GM18502 (cell line): ENCODE measurements around the gene CYTIP.
A peak's percentile ranks its signal among the peaks of the same experiment; 100 is the strongest.
"Not testable (repeated sequence)": the region's sequence is repeated elsewhere in the genome, so short reads cannot be mapped to it uniquely, and the experiment has no call there.

Source experiments
- ATAC-seq: cut with Tn5 transposase; IDR thresholded peaks from one replicate; pipeline ENCODE4 v1.9.1; 2021; ENCODE audit warnings: mild to moderate bottlenecking; ENCODE audit not compliant: unreplicated experiment, poor library complexity

Gene CYTIP

DNA sequence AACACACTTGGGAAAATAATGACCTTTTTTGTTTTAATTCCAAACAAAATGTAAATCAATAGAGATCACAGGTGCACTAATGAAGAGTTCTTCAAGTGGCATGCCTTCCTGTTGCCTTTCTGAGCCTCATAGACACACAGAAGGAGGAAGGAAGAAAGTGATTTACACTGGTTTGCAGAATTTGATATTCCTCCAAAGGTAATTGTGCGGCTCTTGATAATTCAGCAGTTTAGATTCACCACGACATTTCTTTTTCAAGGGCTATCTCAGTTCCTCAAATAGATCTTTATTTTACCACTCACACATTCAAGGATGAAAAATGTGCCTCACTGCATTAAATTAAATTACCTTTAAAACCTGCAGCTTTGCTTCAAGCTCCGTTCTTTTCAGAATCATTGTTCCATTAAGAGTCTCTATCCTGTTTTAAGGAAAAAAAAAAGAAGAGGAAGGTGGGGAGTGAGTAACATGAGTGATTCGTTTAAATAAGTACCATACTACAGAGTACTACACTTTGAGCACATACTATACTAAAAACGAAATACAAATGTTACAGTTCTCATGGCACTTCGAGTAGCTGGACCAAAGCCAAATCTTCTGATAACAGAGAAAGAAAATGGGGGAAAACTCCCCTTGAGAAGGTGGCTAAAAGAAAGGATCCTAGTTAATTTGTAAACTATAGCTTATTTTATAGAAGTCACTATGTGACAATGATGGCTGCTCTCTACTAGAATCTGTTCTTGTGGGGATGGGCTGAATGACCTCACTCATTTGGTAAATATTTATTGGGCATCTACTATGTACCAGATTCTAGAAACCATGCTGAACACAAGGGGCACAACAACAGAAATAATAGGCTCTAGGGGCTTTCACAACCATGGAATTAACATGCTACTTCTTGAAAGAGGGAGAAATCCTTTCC lies 16.6 kb downstream of the CYTIP start:
- no peak for ATAC-seq

DNA sequence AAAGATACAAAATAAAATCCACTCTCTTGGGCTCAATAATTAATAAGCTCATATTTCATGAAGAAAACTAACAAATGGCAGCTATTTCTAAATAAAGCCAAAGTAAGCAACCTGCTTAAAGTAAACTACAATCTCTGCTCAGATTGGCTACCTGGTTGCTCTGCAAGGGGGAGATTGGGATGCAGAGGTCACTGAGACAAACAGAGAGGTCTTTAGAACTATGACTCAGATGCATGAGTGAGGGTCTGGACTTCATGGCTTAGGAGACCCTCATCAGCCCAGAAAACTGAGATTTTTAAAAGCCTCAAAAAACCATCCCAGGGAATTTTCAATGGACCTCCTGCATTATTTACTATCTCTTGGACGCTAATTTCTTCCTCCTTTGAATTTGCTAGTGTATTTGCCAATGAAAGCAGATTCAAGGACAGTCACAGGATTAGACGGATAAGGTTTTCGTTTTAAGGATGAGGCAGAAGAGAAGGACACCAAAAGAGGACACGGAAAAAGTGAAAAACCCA lies 17.4 kb downstream of the CYTIP start:
- no peak for ATAC-seq

DNA sequence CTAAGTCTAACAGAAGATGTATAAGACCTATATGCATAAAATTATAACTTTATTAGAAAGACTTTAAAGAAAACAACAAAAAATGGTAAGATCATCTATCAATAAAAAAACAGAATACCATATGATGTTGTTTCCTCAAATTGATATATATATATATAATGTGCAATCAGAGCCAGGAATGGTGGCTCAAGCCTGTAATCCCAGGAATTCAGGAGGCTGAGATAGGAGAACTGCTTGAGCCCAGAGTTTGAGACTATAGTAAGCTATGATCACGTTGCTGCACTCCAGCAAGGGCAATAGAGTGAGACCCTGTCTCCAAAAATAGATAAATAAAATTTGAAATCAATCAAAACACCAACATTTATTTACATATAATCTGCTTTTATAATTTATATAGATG lies 19.5 kb downstream of the CYTIP start:
- no peak for ATAC-seq

DNA sequence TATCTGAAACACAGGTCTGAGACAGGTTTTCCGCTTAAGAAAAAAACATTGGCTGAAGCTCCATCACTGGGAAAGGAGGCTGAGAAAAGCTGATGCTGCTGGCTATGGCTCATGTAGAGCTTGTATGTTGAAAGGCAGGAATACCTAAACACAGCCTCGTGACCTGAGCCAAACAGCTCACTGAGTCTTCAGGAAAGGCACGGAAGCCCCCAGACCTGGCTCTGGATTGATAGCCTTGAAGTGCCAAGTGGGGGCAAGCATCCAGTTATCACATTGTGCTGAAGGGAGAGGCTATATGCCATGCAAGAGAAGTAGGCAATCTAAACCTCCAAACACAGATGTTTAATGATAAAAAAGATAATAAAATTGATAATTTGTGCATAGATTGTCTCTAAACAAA lies 21.9 kb downstream of the CYTIP start:
- no peak for ATAC-seq

DNA sequence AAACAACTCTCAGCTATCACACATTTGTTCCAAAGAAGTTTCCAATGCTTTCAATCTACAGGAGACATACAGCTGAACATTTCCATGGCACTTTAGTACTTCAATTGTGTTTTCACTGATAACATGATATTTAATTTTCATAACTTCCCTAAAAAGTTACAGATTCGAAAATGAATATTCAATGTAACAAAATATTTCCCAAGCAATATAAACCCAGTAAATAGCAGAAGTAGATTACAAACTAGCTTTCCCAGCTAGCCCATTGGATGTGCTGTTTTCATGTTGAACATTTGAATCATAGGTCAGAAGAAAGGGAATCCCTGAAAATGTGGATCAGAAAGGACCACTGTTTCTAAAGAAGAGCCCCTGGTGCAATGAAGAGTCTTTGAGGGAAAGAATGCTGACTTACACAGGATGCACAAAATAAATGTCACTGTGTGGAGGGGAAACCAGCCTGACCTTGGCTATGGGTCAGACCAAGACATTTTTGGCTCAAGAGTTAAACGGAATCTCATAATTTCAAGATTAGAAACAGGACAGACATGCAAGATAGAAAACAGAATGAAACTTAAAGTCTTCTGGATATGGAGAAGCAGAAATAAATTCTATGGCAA lies 22.5 kb downstream of the CYTIP start:
- no peak for ATAC-seq

DNA sequence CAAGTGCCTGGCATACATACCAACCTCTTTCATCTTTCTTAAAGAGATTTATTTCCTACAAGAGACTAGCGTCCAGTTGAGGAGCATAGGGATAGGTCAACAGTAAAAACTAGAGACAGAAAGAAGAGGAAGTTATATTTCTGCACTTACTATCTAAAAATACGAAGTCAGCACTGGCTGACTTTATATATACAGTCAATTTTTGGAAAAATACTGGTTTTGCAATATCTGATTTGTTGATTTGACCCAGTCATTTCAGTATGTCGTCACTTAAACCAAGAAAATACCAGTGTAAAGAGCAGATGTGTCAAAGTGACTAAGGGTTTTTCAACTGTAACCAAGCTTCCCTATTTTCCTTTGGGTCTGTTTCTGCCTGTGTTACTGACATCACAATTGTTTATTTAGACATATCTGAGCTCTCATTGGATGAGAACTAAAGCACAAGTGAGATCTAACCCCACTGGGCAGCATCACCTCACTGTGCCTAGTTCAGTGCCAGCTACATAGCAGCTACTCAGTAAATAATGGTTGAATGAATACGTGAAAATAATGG lies 23.0 kb downstream of the CYTIP start:
- ATAC-seq, result peak; percentile 76

DNA sequence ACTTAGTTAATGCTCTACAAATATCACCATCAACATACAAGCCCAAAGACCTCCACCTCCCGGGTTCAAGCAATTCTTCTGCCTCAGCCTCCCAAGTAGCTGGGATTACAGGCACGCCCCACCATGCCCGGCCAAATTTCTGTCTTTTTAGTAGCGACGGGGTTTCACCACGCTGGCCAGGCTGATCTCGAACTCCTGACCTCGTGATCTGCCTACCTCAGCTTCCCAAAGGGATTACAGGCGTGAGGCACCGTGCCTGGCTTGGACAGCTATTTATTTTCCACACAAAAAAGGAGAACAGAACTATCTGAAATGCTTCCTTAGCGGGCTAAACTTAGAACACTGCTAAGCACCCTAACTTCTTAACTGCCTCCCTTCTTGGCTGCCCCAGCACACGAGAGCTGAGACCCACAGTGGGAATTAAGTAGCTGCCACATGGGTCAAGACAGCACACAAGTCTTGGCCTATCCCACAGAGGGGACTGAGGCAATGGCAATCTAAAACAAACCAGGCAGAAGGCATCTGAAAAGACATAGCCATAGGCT lies 24.8 kb downstream of the CYTIP start:
- ATAC-seq, result no peak

DNA sequence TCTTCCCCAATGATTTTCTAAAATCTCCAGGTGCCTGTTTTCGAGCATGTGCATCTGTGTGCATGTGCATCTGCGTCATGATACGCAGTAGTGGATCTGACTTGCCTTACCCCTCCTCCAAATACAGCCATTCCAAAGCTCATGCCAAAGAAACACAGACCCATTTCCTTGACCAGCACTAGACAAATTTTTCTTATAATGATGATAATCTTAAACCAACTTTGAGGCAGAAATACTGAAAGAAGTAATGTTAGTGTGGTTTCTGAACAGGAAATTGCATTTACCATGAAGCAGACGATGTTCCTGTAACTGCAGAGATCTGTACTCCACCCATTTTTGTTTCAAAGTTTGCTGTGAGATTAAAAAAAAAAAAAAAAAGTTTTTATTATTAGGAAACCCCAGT lies 25.6 kb downstream of the CYTIP start:
- no peak for ATAC-seq

DNA sequence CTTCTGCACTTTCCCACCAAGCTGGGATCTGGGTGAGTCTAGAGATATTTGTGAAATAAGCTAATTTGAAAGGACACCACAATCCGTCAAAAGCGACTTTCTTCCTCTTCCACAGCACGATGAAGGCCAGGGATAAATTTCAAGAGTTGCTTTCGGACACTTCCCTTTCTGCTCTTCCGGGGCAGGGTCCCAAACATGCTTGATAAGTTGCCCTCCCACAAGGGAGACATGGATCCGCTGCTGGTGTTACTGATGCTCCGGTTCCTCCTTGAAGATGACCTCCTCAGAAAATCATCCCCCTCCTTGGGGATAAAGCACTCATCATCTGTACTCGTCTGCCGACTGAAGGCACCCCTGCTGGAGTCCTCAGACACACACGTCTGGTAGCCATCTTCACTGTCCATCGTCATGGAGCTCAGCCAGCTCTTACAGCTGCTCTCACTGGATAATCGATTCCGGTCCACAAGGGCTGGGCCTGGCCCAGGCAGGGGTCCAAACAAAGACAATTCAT lies 28.2 kb downstream of the CYTIP start:
- ATAC-seq, result no peak

DNA sequence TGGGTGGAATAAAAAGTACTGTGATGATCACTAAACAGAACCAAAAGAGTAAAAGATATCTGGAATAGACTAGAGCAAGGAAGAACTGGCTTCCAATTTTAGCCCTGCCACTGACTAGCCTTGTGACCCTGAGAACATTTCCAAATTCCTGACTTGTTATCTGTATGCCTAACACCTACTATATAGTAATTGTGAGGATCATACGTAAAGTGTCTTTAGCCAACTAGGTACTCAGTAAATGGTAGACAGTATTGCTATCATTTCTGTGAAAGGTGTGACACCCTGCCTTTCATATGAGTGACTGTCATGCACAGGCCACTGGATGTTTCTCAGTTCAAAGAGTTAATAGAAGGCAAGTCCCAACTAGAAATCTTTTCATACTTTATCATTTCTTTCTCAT lies 29.8 kb downstream of the CYTIP start:
- peak; percentile 28 for ATAC-seq

DNA sequence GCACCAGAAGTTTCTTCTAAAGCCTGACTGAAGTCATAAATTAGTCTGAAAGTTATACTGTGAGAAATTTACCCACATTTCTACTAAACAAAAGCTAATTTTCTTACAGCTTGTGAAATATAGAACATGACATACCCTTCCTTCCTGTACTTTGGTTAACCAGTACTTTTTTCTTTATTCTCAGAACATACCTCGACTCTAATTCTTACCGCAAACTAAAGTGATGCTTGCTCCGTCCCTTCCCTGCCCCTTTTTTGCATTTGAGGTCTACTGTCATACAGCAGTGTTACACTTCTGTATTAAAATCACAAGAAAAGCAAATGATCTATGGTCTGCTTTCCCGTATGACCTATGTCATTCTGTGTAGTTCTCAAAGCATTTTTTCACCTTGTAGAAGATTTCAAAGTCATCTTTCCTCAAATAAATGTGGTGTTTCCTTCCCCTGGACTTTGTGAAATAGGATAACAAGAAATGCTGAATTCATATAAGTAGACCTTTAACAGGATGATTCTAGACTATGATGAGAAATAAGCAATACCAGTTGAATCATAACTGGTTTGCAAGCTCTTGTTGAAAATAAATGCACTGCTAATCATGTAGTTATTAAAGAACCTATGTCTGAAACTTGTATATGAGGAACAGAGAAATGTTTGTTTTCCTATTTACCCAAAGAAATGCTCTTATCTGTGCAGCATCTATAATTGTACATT lies 30.4 kb downstream of the CYTIP start:
- ATAC-seq, result peak; percentile 91

DNA sequence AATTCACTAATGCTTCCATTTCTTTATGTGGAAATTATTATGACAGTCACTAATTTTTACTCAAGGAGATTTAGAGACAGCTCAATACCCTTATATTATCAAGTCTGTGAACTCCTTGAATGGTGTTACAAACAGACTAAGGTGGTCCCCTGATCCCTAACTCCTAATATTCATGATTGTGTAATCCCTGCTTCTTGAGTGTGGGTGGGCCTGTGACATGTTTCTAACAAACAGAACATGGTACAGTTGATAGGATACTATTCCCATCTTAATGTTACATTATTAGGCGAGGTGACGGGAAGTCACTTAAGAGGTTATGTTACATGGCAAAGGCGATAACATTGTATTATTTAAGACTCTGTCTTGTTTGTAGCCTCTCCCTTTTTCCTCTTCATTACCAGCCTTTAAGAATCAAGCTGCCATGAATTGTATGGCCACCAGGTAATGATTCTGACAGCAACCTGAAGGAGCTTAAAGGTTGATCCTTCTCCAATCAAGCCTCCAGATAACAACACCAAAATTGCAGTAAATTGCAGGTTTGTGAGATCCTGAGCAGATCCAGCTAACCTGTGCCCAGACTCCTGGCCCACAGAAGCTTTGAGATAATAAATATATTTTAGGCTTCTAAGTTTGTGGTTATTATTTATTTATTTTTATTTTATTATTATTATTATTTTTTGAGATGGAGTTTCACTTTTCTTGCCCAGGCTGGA lies 32.1 kb downstream of the CYTIP start:
- ATAC-seq, result no peak

DNA sequence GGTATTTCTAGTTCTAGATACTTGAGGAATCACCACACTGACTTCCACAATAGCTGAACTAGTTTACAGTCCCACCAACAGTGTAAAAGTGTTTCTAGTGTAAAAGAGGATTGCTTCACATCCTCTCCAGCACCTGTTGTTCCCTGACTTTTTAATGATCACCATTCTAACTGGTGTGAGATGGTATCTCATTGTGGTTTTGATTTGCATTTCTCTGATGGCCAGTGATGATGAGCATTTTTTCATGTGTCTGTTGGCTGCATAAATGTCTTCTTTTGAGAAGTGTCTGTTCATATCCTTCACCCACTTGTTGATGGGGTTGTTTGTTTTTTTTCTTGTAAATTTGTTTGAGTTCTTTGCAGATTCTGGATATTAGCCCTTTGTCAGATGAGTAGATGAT lies 38.5 kb downstream of the CYTIP start:
- ATAC-seq, result not testable (repeated sequence)

DNA sequence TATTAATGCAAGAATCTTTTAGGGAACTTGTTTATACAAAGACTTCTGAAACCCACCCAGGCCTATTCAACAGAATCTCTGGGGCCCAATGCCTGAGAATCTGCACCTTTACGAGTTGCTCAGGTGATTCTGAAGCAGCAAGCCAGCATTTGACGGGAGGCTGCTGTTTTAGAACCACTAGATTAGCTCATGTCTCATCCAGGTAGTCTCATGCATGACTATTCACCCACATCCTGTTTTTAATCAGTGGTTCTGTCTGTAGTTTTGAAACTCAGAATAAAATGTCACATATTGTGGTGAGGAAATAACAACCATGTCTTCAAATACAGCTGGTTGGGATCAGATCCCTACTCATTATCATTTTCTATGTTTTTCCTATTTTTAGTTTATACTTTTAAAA lies 39.5 kb downstream of the CYTIP start:
- peak; percentile 99 for ATAC-seq

DNA sequence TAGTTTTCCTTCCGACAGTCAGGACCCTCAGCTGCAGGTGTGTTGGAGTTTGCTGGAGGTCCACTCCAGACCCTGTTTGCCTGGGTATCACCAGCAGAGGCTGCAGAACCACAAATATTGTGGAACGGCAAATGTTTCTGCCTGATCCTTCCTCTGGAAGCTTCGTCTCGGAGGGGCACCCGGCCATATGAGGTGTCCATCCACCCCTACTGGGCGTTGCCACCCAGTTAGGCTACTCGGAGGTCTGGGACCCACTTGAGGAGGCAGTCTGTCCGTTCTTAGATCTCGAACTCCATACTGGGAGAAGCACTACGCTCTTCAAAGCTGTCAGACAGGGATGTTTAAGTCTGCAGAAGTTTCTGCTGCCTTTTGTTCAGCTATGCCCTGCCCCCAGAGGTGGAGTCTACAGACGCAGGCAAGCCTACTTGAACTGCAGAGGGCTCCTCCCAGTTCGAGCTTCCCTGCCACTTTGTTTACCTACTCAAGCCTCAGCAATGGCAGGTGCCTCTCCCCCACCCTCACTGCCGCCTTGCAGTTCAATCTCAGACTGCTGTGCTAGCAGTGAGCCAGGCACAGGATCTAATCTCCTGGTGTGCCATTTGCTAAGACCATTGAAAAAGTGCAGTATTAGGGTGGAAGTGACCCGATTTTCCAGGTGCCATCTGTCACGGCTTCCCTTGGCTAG lies 40.9 kb downstream of the CYTIP start:
- not testable (repeated sequence) for ATAC-seq

DNA sequence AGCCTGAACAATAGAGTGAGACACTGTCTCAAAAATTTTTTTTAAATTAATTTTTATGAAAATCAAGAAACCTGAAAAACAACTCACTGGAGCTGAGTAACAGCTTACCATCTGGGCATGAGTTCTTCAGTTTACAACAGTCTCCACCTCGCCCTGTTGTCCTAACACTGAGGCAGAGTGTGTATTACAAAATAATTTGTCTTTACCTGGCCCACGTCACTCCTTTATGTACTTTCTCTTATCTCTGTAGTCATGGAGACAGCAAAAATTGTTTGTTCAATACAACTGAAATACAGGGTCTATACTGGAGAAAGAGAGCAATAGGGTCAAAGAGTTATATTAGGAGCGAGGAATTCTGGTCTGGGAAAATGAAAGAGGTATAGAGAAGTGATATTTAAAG lies 48.1 kb downstream of the CYTIP start:
- ATAC-seq, result no peak

DNA sequence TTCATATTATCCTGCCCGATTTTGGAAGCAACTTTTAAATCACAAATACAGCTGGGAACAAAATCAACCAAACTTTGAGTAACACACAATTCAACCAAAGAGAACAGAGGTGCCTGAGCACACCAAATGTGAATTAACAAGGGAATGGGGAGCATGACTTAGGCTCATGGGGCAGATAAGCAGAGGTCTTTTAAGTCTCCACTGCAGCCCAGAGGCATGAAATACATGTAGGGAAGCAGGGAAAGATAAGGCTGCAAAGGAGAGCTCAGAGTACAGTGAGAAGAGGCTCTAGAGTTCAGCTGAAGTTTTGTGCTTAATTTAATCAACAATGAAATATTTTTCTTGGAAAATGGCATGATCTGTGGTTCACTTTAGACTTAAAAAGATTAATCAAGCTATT lies 49.0 kb downstream of the CYTIP start:
- ATAC-seq, result no peak

DNA sequence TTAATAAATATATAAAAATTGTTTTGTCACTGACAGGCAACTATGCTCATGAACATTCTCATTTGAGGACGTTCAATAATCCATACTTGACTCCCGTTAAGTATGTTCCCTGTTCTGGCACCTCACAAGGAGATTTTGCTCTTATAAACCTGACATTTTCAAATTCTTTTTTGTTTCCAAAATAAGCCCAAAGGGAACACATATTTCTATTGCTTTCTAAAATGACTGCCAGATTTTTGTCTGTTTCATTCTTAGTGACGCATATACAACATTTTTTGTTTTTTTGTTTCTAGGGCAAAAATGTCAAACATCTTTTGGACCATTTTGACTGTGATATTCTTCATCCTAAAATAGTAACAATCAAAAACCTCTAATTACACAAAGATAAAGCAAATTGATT lies 50.5 kb downstream of the CYTIP start:
- ATAC-seq, result no peak

DNA sequence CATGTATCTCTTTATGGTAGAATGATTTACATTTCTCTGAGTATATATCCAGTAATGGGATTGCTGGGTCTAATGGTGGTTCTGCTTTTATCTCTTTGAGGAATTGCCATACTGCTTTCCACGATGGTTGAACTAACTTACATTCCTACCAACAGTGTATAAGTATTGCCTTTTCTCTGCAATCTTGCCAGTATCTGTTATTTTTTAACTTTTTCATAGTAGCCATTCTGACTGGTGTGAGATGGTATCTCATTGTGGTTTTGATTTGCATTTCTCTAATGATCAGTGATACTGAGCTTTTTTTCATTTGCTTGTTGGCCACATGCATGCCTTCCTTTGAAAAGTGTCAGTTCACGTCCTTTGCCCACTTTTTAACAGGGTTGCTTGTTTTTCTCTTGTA lies 55.1 kb downstream of the CYTIP start:
- ATAC-seq, result no peak
